ENCODE measurements around the gene TEAD1.

Gene TEAD1

GRCh38 chr11:12793065-12793464 is 118.8 kb downstream of the TEAD1 start:
- no peak for DNase-seq

GRCh38 chr11:12793506-12793905 is 119.3 kb downstream of the TEAD1 start:
- no peak for DNase-seq

GRCh38 chr11:12794576-12795230 is 120.5 kb downstream of the TEAD1 start:
- DNase-seq = no peak

- DNase-seq = no peak
Observed at GRCh38 chr11:12797996-12798395, 123.8 kb downstream of the TEAD1 start.

GRCh38 chr11:12798609-12799011 is 124.4 kb downstream of the TEAD1 start:
- no peak for DNase-seq

GRCh38 chr11:12799334-12799835 is 125.2 kb downstream of the TEAD1 start:
- DNase-seq = peak; percentile 26

- peak; percentile 58 for DNase-seq
Observed at GRCh38 chr11:12800032-12800671, 125.9 kb downstream of the TEAD1 start.

- DNase-seq = peak; percentile 42
Observed at GRCh38 chr11:12800871-12801270, 126.7 kb downstream of the TEAD1 start.

GRCh38 chr11:12801976-12802375 is 127.8 kb downstream of the TEAD1 start:
- DNase-seq = no peak

GRCh38 chr11:12802418-12803085 is 128.3 kb downstream of the TEAD1 start:
- peak; percentile 88 for DNase-seq

- DNase-seq = peak; percentile 33
Observed at GRCh38 chr11:12803086-12803826, 129.0 kb downstream of the TEAD1 start.

- peak; percentile 74 for DNase-seq
Observed at GRCh38 chr11:12806113-12806512, 131.9 kb downstream of the TEAD1 start.

GRCh38 chr11:12807621-12808020 is 133.4 kb downstream of the TEAD1 start:
- no peak for DNase-seq

- DNase-seq = no peak
Observed at GRCh38 chr11:12808519-12808918, 134.3 kb downstream of the TEAD1 start.

GRCh38 chr11:12809364-12809763 is 135.1 kb downstream of the TEAD1 start:
- DNase-seq = no peak

- DNase-seq = no peak
Observed at GRCh38 chr11:12809864-12810567, 135.8 kb downstream of the TEAD1 start.

GRCh38 chr11:12810568-12810894 is 136.3 kb downstream of the TEAD1 start:
- DNase-seq = no peak

- no peak for DNase-seq
Observed at GRCh38 chr11:12811861-12812260, 137.6 kb downstream of the TEAD1 start.

- DNase-seq = no peak
Observed at GRCh38 chr11:12812849-12813248, 138.6 kb downstream of the TEAD1 start.

GRCh38 chr11:12813371-12814225 is 139.4 kb downstream of the TEAD1 start:
- DNase-seq = no peak

- no peak for DNase-seq
Observed at GRCh38 chr11:12815129-12815480, 140.9 kb downstream of the TEAD1 start.

GRCh38 chr11:12815931-12816494 is 141.8 kb downstream of the TEAD1 start:
- DNase-seq = no peak
